K562 (cell line): ENCODE data around the gene IFNA1. TPM values are rescaled to one million over a fixed set of nuclear protein-coding genes. Genes with fewer than 3 reads are reported as not detected.
"Not testable (repeated sequence)": the region's sequence is repeated elsewhere in the genome, so short reads cannot be mapped to it uniquely, and the experiment has no call there.

Experiments
- ATAC-seq: fragments of 200-7000 bp; cut with Tn5 transposase; 3 replicates; pipeline ENCODE4 v1.9.1; 2020; ENCODE audit warnings: moderate library complexity
- BruUV-seq: library from RNA; stranded (reverse); fragments of 400-500 nt; replicated peaks from 2 replicates; lab custom pipeline; 2021; lab: Mats Ljungman, UMichigan
- CTCF ChIA-PET: fragments of 300-600 bp; formaldehyde crosslinking; extraction: SDS; loops from one replicate; lab custom pipeline; 2021; ENCODE audit warnings: low intra/inter-chr PET ratio; lab: Yijun Ruan, JAX
- POLR2A ChIA-PET: fragments of 300-600, 350-650 bp; sonication (Branson Sonifier 250); formaldehyde crosslinking; extraction: SDS; loops from one replicate; lab custom pipeline; 2021; ENCODE audit warnings: antibody characterized with exemption, inconsistent platforms; lab: Yijun Ruan, JAX
- DNase-seq, 4 experiments: peaks; one replicate each; pipeline versions ENCODE4 v3.0.0 to v3.0.0-alpha.2; 2011 to 2018; ENCODE audit warnings: low spot score in 3 of 4, mixed read lengths in 3 of 4; ENCODE audit errors: extremely low read depth in 1 of 4
- FAIRE-seq: peaks from 2 replicates; lab custom pipeline; 2011; peaks lifted over from hg19 to GRCh38; lab: Jason Lieb, UNC
- H2AFZ ChIP-seq: 2 replicates; pipeline ENCODE4 v1.6.0; 2011; ENCODE audit warnings: low read depth, low read length, control low read depth, inconsistent platforms
- H3K27ac ChIP-seq: fragments of 200-600 bp; 3 replicates; pipeline ENCODE4 v1.8.0; 2011; ENCODE audit warnings: low read depth, mild to moderate bottlenecking, control low read depth, inconsistent platforms, low read length, moderate library complexity, mixed read lengths; ENCODE audit errors: extremely low read depth
- H3K27me3 ChIP-seq, 2 experiments: fragments of 300-600 bp in 1 of 2; 2 replicates in 1 of 2; 3 replicates in 1 of 2; pipeline versions ENCODE4 v1.6.0 to v1.8.0; 2011; ENCODE audit warnings: inconsistent platforms in 2 of 2, low read length in 2 of 2, mild to moderate bottlenecking in 1 of 2, mixed read lengths in 1 of 2, moderate library complexity in 1 of 2; ENCODE audit not compliant: control insufficient read depth in 2 of 2, insufficient read depth in 2 of 2
- H3K36me3 ChIP-seq: fragments of 300-600 bp; 3 replicates; pipeline ENCODE4 v1.8.0; 2011; ENCODE audit warnings: mild to moderate bottlenecking, low read length, inconsistent platforms; ENCODE audit not compliant: control insufficient read depth, insufficient read depth
- H3K4me1 ChIP-seq, 2 experiments: fragments of 200-600 bp in 1 of 2; replicated peaks in 1 of 2; 2 replicates in 1 of 2; 3 replicates in 1 of 2; pipeline versions ENCODE4 v1.5.1 to v1.8.0; 2011; ENCODE audit warnings: inconsistent platforms in 2 of 2, low read length in 2 of 2, mild to moderate bottlenecking in 1 of 2, mixed read lengths in 1 of 2, moderate library complexity in 1 of 2; ENCODE audit not compliant: control insufficient read depth in 2 of 2, insufficient read depth in 2 of 2
- H3K4me2 ChIP-seq: 2 replicates; pipeline ENCODE4 v1.6.1; 2011; ENCODE audit warnings: low read length, control low read depth, inconsistent platforms, mixed read lengths; ENCODE audit not compliant: insufficient read depth
- H3K4me3 ChIP-seq: fragments of 200-600 bp; sonication (generic), shearing (Covaris generic); 2 replicates; pipeline ENCODE4 v1.5.1; 2016; ENCODE audit warnings: control low read depth, inconsistent platforms
- H3K79me2 ChIP-seq: fragments of 200-600 bp; 3 replicates; pipeline ENCODE4 v1.8.0; 2011; ENCODE audit warnings: low read length, inconsistent platforms; ENCODE audit not compliant: control insufficient read depth, insufficient read depth
- H3K9ac ChIP-seq, 2 experiments: 2 replicates each; pipeline versions ENCODE4 v1.6.0 to v1.6.1; 2011; ENCODE audit warnings: low read depth in 2 of 2, low read length in 2 of 2, control low read depth in 1 of 2, inconsistent platforms in 1 of 2, mild to moderate bottlenecking in 1 of 2, mixed read lengths in 1 of 2; ENCODE audit not compliant: insufficient read depth in 1 of 2
- H3K9me1 ChIP-seq: one replicate; pipeline ENCODE4 v1.6.0; 2011; ENCODE audit warnings: inconsistent platforms, mild to moderate bottlenecking, low read length, moderate library complexity; ENCODE audit not compliant: control insufficient read depth, insufficient read depth
- H3K9me3 ChIP-seq: replicated peaks from 2 replicates; pipeline ENCODE4 v1.5.1; 2011; ENCODE audit warnings: low read depth, low read length, inconsistent platforms; ENCODE audit not compliant: control insufficient read depth, insufficient read depth
- H4K20me1 ChIP-seq: replicated peaks from 2 replicates; pipeline ENCODE4 v1.6.1; 2011; ENCODE audit warnings: low read length, inconsistent platforms, mixed read lengths; ENCODE audit not compliant: control insufficient read depth, insufficient read depth
- FOXP1 ChIP-seq: sonication (generic); formaldehyde crosslinking; IDR thresholded peaks from 2 replicates; pipeline ENCODE4 v1.8.0; 2022; ENCODE audit warnings: mild to moderate bottlenecking, missing genetic modification reagents
- GTF2F1 ChIP-seq: IDR thresholded peaks from 2 replicates; pipeline ENCODE4 v1.6.1; 2011; ENCODE audit warnings: low read depth, low read length, improper control_type of control experiment
- NFRKB ChIP-seq: fragments of 450-650 bp; IDR thresholded peaks from 2 replicates; pipeline ENCODE4 v1.6.1; 2016; ENCODE audit warnings: low read depth
- WGBS: fragments of 100-300 bp; shearing (Covaris generic); methylation state at CpG from one replicate; pipeline ENCODE4 v1.1.6; 2016; ENCODE audit warnings: low coverage, mixed read lengths; ENCODE audit not compliant: insufficient coverage; ENCODE audit errors: missing lambda C conversion rate; 5-methylcytosine and 5-hydroxymethylcytosine counted together
- in situ Hi-C: fragments of 300-500 bp; cut with MboI; formaldehyde crosslinking; loops from 4 replicates; pipeline ENCODE4 v1.15.0; 2018; ENCODE audit warnings: inconsistent platforms, mixed read lengths
- intact Hi-C: fragments of 100-400 bp; cut with micrococcal nuclease; formaldehyde crosslinking; loops from 2 replicates; pipeline ENCODE4 v1.14.2; 2022
- polyA plus RNA-seq, 8 experiments: library from polyadenylated mRNA; depleted of rRNA in 4 of 8; stranded (reverse) in 5 of 8; unstranded in 3 of 8; fragments of >200 nt; fragmentation: Nextera tagmentation in 2 of 8; fragmentation: Illumina TruSeq in 1 of 8; extraction: Ambion mirVana in 2 of 8; extraction: Trizol in 1 of 8; gene quantifications; 2 replicates each; pipeline versions ENCODE4 v1.2.1 to v1.2.3, GENCODE V29; 2011 to 2014; ENCODE audit warnings: inconsistent platforms in 1 of 8, missing spikeins in 1 of 8
- total RNA-seq, 7 experiments: library from RNA; depleted of rRNA in 6 of 7; stranded (reverse); fragments of >200 nt in 6 of 7; fragmentation: Illumina TruSeq in 2 of 7; extraction: Trizol in 2 of 7; gene quantifications; 2 replicates each; pipeline versions ENCODE4 v1.2.1 to v1.2.3, GENCODE V29; 2011 to 2021; ENCODE audit warnings: low replicate concordance in 1 of 7

Gene IFNA1
- total and polyA plus RNA-seq, 9 of the 15 experiments (the other 6 are each of a cell fraction or from before 2014, with no cell fraction given) = not detected

DNA sequence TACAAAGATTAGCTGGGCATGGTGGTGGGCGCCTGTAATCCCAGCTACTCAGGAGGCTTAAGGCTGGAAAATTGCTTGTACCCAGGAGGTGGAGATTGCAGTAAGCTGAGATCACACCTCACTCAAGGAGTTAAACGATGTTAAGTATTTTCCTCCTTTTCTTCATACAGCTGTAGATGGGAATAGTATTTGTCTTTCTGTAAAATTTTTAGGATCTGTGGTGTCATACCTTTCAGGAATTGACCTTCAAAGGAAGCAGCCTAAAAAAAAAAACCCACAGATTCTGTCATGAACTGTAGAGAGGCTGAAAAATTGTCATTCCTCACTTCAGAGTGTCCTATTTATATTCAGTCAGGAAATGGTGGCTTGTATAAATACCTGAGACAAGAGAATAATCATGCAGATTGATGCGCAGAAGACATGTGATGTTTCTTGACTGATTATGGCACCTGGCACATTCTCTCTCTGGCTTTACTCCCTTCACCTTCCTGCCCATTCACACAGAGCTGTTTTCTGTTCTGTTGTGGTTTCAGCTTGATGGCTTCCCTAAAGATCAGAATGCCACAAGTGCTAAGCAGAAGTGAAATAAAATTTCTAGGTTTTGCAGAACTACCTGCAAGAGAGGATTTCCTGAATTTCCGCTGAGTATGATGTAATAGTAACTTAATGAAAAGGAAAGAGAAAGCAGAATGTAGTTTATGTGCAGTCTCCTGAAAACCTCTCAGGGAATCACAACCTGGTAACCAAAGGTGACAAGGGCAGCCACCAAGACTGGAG lies 3.8 kb downstream of the IFNA1 start:
- DNase-seq = no peak
- no peaks in the 10 kb centered on the region for H4K20me1 ChIP-seq
- H3K9ac ChIP-seq = no peak overlapping the region
- no peak for TF ChIP-seq GTF2F1
- TF ChIP-seq FOXP1 (CRISPR knock-in tag) = no peak
- TF ChIP-seq NFRKB = no peak
- H3K36me3 ChIP-seq = no peaks in the 10 kb centered on the region
- H3K4me1 ChIP-seq = no peaks in the 10 kb centered on the region
- no peak for FAIRE-seq
- H3K9me3 ChIP-seq = no peaks in the 10 kb centered on the region
- H3K4me3 ChIP-seq = no peak overlapping the region
- BruUV-seq = no TSS peak
- no peaks in the 10 kb centered on the region for H3K9me1 ChIP-seq
- no peaks in the 10 kb centered on the region for H3K27me3 ChIP-seq
- no peak for ATAC-seq
- in situ Hi-C loops = no loop called here
- WGBS = no CpG with 5 or more reads among the region's 4 CpGs
- ChIA-PET POLR2A (no interaction called here), CTCF (no interaction called here)
- no peaks in the 10 kb centered on the region for H3K79me2 ChIP-seq
- H2AFZ ChIP-seq = no peak overlapping the region
- H3K27ac ChIP-seq = no peak overlapping the region
- intact Hi-C loops = no loop called here
- no peak overlapping the region for H3K4me2 ChIP-seq

DNA sequence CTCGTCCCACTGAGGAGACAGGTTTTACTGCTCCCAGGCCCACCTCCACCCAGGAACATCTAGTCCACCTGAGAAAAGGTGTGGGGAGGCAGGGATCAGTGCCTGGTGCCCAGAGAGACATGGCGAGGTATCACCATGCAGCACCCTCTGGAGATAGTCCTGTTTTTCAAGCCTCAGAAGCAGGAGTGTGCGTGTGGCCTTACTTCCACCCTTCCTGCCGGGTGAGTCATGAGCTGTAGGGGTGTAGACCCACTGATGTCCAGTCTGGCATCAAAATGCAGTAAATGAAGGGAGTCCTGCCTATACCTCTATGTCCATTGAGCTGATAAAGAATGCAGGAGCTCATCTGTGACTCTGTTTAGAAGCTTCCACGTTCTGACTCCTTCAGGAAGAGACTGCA lies 9.1 kb downstream of the IFNA1 start:
- BruUV-seq, H4K20me1 ChIP-seq, DNase-seq, H3K4me1 ChIP-seq, H3K4me2 ChIP-seq, H3K27ac ChIP-seq, H3K9ac ChIP-seq, FAIRE-seq, H3K4me3 ChIP-seq, H3K9me3 ChIP-seq, H3K27me3 ChIP-seq, H3K36me3 ChIP-seq, ATAC-seq, H3K9me1 ChIP-seq, H2AFZ ChIP-seq, H3K79me2 ChIP-seq, in situ Hi-C loops, CTCF ChIA-PET, POLR2A ChIA-PET, intact Hi-C loops: not testable (repeated sequence)
- WGBS = no CpG with 5 or more reads among the region's 5 CpGs
